GM18951 (cell line): ENCODE data around the gene DLG1.

Experiments
- POLR2A ChIP-seq: IDR thresholded peaks from 4 replicates; pipeline ENCODE4 v1.6.1; 2011; ENCODE audit warnings: mild to moderate bottlenecking; ENCODE audit not compliant: insufficient read length, insufficient read depth; ENCODE audit errors: extremely low read depth
- in situ Hi-C: fragments of 300-500 bp; cut with MboI; formaldehyde crosslinking; loops from one replicate; pipeline ENCODE4 v1.12.0; 2022; ENCODE audit warnings: low sequenced_read_pairs, mixed read lengths, inconsistent platforms; ENCODE audit not compliant: unreplicated experiment

DLG1 gene

DNA sequence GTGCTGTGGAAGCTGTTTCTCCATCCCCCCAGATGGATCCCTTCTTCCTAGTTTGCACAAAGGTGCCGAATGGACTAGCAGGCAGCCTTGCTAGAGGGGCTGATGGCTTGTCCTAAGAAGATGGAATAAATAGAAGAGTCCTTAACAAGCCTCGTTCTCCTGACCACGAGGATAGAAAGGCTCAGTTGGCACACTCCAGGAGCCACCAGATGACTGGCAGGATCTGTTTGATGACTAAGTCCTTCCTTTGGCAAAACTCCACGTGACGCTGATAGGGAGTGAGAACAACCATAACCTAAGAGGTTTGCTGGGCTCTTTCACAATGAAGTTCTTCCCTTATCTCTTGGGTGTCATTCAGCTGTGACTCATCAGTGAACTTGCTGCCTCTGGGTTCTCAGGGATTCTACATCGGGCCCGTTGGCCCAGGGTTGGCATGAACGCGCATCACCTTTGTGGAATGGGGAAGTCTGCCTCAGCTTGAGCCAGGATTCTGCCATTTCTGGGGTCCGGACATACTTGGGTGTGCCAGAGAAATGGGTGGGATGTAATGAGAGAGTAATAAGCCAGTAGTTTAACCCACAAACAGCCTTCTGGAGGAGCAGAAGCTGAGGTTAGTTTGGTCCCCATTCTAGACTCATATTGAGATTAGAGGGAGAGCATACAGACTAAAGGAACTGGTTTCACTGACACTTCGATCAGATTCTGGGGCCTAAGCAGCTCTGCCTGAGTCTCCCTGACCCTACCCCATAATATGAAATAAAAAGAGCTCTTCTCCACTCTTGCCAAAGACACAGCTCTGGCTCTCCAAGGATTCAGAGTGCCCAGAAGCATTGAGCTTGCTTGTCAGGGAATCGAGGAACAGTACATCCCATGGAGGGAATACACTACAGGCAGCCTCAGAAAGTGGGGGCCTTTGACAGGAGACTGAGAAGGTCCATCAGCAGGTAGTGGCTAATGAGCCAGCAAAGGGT is 266.8 kb downstream of the DLG1 start:
- no peak for TF ChIP-seq POLR2A
- in situ Hi-C loops: no loop called here

DNA sequence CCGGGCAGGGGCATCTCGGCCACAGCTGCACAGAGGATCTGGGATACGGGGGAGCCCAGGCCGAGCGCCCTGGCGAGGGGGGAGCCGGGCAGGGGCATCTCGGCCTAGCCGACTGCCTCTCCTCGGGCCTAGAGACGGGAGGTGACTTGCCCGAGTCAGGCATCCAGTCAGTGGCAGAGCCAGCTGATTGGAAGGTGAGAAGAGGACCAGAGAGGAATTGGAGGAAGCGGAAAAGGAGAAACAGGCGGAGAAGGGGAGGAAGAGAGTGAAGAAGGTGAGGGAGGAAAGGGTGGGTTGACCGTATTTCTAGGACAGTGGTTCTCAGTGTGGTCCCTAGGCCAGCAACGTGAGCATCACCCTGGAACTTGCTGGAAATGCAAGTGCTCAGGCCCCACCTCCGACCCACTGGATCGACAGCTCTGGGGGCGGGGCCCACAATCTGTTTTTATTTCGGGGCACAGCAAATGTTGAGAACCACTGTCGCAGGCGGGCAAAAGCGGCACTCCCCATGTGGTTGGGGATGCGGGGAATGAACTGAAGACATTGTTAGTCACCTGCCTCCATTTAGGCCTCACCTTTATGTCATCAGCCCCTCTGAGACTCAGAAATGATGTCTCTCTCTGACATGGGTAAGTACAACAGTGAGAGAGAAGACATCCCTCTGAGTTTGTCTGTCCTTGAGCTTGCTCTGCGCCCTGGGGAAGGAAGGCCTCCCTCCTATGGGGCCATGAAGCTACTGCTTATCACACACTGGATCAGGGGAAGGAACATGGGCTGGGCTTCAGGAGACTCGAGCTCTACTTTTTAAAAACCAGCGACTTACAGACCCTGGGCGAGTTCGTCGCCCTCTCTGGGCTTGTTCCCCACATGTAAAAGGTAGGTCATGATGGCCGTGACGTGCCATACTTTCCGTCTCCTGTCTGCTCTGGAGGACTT is 267.8 kb downstream of the DLG1 start:
- in situ Hi-C loops: no loop called here
- TF ChIP-seq POLR2A: no peak

DNA sequence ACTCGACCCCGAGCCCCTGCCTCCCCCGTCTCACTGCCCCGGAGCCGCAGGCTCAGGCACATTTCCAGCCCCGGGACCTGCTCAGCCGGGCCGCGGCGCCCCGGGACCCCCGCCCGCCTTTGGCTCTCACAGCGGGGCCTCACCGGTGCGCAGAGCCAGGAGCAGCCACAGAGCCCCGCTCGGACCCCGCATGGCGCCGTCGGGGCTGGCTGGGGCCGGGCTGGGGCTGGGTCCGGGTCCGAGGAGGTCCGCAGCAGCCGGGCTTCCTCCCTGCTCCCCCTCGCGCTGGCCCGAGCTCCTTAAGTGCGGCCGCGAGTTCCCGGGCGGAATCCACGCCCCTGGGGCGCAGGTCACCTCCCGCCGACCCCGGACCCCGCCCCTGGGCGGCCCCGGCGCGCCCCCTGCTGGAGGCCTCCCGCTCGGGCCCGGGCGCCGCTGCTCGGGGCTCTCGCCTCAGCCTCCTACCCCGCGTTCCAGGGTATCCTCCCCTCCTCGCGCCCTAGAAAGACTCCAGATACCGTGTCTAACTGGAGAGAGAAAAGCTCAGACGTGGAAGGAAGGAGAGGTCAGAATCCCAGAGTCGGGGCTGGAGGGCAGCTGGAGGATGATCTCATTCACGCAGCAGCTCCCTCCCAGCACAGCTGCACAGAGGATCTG is 268.8 kb downstream of the DLG1 start, which contains the start of gene MELTF:
MELTF (minus strand) TSS at position 307 of the 657 bp plus-strand sequence; CDS start at position 192, 115 bp downstream.
- in situ Hi-C loops: no loop called here
- peak; percentile 82 for TF ChIP-seq POLR2A

DNA sequence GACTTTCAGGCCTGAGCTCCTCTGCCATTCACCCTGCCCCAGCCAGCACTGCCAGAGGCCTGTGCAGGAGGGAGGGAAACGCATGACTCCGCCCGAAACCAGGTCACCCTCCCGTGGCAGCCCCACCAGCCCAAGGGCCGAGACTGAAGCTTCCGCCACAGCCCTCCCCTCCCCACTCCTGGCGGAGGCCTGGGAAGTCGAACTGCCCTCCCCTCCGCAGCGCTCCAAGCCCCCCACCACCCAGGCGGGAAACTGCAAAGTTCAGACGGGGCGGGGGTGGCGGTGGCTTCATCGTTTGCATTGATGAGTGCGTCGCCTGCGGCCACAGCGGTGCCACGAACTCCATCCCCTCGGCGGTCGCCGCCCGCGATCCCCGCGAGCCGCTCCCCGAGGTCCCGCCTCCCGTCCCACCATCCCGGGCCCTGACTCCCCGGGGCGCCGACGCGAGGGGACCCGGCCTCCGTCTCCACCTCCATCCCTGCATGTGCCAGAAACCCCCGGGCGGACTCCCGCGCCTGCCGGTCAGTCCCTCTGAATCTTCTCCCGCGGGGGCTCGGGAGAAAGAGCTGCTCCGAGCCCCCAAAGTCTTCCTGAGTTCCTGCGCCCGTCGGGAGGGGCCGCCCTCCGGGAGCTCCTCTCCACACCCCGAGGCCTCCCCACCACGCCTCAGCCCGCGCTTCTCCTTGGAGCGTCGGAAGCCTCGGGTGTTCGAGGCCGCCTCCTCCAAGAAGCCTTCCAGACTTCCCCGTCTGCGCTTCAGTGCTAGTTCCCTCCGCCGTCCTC is 269.5 kb downstream of the DLG1 start:
- in situ Hi-C loops: no loop called here
- TF ChIP-seq POLR2A: peak; percentile 34

DNA sequence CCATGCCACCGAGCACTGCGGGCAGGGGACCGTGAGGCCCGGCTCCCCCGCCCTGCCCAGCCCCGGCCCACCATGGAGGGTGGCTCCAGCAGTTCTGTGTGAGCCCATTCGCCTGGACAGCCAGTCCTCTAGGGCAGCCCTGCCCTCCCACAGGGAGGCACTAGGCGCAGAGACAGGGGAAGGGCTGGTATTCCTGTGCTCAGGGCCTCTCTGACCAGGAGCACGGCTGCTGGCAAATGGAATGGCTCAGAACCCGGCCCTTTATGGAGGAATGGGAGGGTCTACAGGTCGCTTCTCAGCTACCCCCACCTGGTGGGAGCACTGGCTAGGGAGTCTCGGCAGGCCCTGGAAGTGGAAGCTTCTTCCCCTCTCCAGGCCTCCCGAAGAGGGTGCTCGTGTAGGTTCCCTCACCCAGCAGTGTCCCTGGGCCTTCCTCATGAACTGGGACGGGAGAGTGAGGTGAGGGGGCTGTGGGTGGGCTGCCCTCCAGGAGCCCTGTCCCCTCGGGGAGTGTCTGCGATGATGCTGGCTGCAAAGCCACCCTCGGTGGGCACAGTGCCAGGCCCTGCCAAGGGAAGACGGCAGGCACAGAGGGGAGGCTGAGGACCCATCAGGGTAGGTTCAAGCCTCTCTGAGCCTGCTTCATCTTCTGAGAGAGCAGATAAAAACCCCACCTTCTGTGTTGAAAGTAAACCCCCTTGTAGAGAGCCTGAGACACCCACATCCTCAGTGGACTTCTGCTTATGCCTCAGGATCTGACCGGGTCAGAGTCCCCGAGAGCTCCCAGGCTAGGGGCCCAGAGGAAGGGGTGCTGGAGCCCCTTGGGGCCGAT is 270.3 kb downstream of the DLG1 start:
- TF ChIP-seq POLR2A: no peak
- in situ Hi-C loops: no loop called here

DNA sequence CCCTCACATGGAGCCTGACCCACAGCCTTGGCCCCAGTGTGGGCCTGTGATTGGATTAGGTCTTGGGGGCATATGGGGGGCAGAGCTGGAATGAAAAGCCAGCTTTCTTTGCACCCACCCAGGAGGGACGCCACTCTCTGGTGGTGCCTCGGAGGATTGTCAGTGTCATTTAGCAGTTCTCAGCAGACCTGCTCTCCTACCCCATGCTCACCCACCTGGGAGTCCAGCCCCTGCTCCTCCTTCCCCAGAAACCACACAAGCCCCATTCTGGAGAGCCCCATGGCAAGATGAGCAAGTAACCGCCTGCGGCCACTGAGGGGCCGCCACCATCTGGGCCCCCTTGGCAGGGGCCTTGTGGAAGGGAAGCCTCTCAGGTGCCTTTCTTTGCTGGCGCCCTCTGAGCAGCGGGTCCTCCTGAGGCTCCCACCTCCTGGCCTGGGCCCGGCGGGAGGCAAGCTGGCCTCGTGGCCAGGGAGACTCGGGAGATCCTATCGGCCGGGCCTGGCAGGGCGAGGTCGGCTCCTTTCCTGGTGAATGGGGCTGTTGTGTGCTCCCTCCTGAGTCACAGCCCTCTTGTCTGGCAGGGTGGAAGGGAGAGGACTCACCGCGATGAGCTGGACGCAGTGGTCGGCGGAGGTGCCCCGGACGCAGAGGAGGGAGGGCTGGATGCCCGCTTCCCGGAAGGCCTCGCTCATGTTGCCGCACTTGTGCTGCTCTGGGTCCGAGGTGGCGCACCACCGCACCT is 271.1 kb downstream of the DLG1 start:
- in situ Hi-C loops: no loop called here
- no peak for TF ChIP-seq POLR2A

DNA sequence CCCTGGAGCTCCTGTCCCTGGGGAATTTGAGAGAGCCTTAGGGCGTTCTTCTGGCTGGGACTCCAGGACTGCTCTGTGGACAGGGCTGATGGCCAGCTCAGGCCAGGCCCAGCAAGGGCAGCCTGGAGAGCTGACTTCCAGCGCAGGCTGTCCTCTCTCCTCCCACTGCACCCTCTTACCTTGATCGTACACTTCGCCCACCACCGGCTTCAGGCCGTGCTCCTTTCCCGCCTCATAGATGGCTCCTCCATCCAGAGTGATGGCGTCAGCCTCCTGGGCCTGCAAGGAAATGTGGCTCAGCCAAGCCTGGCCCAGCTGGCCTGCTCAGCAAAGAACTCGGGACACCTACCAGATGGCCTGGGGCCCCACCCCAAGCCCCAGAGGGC is 271.9 kb downstream of the DLG1 start:
- TF ChIP-seq POLR2A: no peak
- in situ Hi-C loops: no loop called here

DNA sequence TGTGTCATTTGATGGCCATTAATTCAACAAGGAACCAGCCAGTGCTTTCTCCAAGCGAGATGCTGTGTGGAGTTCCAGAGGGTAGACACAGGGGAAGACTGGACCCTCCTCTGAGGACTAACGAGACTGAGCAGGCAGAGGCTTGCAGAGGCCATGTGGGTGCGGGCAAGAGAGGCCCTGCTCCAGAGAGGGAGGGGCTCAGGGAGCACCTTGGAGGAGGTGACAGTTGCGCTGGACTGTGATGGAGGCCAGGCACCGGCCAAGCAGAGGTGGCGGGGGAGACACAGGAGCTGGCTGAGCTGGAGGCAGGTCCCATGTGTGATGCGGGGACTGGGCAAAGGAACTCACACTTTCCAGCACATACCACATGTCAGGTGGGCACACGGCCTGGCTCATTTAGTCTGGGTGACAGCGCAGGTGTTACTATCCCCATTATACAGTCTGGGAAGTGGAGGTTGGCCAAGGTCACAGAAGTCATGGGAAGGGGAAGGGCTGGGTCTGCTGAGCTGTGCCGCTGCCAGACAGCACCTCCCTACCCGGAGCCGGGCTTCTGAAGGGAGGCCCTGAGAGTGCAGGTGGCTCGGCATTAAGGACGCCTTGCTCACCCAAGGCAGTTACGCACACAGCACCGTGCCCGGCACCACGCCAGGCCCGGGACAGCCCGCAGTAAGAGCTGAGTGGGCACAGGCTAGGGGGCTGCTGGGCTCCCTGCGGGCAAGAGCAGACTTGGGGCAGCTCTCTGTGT is 272.5 kb downstream of the DLG1 start:
- in situ Hi-C loops: no loop called here
- no peak for TF ChIP-seq POLR2A

DNA sequence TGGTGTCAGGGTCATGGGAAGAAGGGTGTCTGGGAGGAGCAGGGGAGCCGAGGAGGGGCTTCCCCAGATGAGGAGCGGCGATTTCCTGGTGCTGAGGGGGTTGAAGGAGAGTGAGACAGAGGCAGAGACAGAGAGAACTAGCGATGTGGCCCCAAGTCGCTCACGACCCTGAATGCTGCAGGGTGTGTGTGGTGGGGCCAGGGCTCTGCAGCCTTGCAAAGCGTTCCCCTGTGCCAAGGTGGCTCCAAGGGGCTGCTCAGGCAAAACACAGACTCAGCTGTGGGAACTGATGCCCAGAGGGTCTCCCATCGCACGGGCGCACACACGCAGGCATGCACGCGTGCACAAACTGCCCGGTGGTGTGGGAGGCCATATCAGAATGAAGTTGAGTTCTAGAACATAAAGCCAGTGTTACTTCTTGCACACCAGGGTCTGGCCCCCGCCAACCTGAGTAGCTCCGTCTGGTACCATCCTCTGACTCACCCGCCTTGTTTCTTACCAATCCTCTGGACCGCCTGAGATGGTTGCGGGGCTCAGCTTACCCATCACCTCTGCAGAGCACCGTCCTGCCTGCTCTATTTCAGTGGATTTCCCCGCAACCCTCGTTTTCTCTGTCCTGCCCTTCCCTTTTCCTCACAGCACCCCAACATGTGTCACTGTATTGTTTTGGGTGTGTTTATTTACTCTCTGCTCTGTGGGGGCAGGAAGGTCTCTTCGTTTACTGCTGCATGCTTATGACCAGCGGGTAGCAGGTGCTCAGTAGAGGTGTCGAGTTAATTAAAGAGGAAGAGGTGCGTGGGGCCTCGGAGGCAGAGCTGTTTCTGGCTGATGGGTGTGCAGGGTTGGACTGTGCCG is 273.3 kb downstream of the DLG1 start:
- in situ Hi-C loops: no loop called here
- TF ChIP-seq POLR2A: no peak
